Effector memory CD4-positive, alpha-beta T cell (primary cell): ENCODE data around the gene SMCO4.

ENCODE experiments used
- DNase-seq, 3 donors: peaks; one replicate each; pipeline ENCODE4 v3.0.0-alpha.2; 2020
- H3K27ac ChIP-seq: 2 replicates; pipeline ENCODE4 v1.7.0; 2013; ENCODE audit warnings: mild to moderate bottlenecking, low read length, moderate library complexity; ENCODE audit not compliant: insufficient read depth, poor library complexity, severe bottlenecking
- H3K27me3 ChIP-seq: replicated peaks from 2 replicates; pipeline ENCODE4 v1.7.0; 2013; ENCODE audit warnings: mild to moderate bottlenecking, low read length; ENCODE audit not compliant: insufficient read depth, control insufficient read depth, poor library complexity, severe bottlenecking
- H3K36me3 ChIP-seq: 2 replicates; pipeline ENCODE4 v1.7.0; 2013; ENCODE audit warnings: mild to moderate bottlenecking, low read length, moderate library complexity; ENCODE audit not compliant: control insufficient read depth, insufficient read depth
- H3K4me1 ChIP-seq: 2 replicates; pipeline ENCODE4 v1.7.0; 2013; ENCODE audit warnings: low read length, mild to moderate bottlenecking; ENCODE audit not compliant: control insufficient read depth, insufficient read depth, poor library complexity, severe bottlenecking
- H3K4me3 ChIP-seq: 2 replicates; pipeline ENCODE4 v1.7.0; 2013; ENCODE audit warnings: low read length, low read depth, mild to moderate bottlenecking; ENCODE audit not compliant: insufficient read depth, poor library complexity, severe bottlenecking
- H3K9me3 ChIP-seq: 2 replicates; pipeline ENCODE4 v1.7.0; 2013; ENCODE audit warnings: mild to moderate bottlenecking, low read length, moderate library complexity; ENCODE audit not compliant: control insufficient read depth

SMCO4 gene

GRCh38 chr11:93481696-93482095 is 61.5 kb downstream of the SMCO4 start:
- Histone ChIP-seq H3K4me1 (no peaks in the 10 kb centered on the region), H3K36me3 (no peaks in the 10 kb centered on the region), H3K4me3 (no peak overlapping the region), H3K9me3 (no peaks in the 10 kb centered on the region), H3K27ac (no peak overlapping the region), H3K27me3 (no peaks in the 10 kb centered on the region)
- no peak for DNase-seq

- no peaks in the 10 kb centered on the region for H3K4me1 ChIP-seq
These were observed 61.9 kb downstream of the SMCO4 start for GRCh38 chr11:93481279-93481678.

GRCh38 chr11:93480756-93481155 is 62.4 kb downstream of the SMCO4 start:
- Histone ChIP-seq H3K9me3 (no peaks in the 10 kb centered on the region), H3K36me3 (no peaks in the 10 kb centered on the region), H3K4me3 (no peak overlapping the region), H3K27ac (no peak overlapping the region), H3K4me1 (no peaks in the 10 kb centered on the region), H3K27me3 (no peaks in the 10 kb centered on the region)
- DNase-seq, result no peak

More at GRCh38 chr11:93481279-93481678, 61.9 kb downstream of the SMCO4 start:
- no peak for DNase-seq
- H3K4me3 ChIP-seq, result no peak overlapping the region
- no peak overlapping the region for H3K27ac ChIP-seq
- no peaks in the 10 kb centered on the region for H3K36me3 ChIP-seq
- H3K27me3 ChIP-seq, result no peaks in the 10 kb centered on the region
- no peaks in the 10 kb centered on the region for H3K9me3 ChIP-seq

- H3K9me3 ChIP-seq, result no peaks in the 10 kb centered on the region
- no peak overlapping the region for H3K4me3 ChIP-seq
- no peaks in the 10 kb centered on the region for H3K36me3 ChIP-seq
- no peaks in the 10 kb centered on the region for H3K27me3 ChIP-seq
- no peaks in the 10 kb centered on the region for H3K4me1 ChIP-seq
- DNase-seq, result no peak
- H3K27ac ChIP-seq, result no peak overlapping the region
These were observed 62.9 kb downstream of the SMCO4 start for GRCh38 chr11:93480256-93480655.

GRCh38 chr11:93478841-93479240 is 64.3 kb downstream of the SMCO4 start:
- H3K4me1 ChIP-seq, result no peaks in the 10 kb centered on the region
- no peaks in the 10 kb centered on the region for H3K27me3 ChIP-seq
- H3K27ac ChIP-seq, result no peak overlapping the region
- no peaks in the 10 kb centered on the region for H3K36me3 ChIP-seq
- DNase-seq, result no peak
- no peaks in the 10 kb centered on the region for H3K9me3 ChIP-seq
- H3K4me3 ChIP-seq, result no peak overlapping the region

- H3K36me3 ChIP-seq, result no peaks in the 10 kb centered on the region
- no peaks in the 10 kb centered on the region for H3K9me3 ChIP-seq
- DNase-seq, result no peak
- H3K27ac ChIP-seq, result no peak overlapping the region
- H3K4me3 ChIP-seq, result no peak overlapping the region
- H3K4me1 ChIP-seq, result no peaks in the 10 kb centered on the region
- no peaks in the 10 kb centered on the region for H3K27me3 ChIP-seq
These were observed 65.4 kb downstream of the SMCO4 start for GRCh38 chr11:93477684-93478234.

GRCh38 chr11:93476796-93477195 is 66.4 kb downstream of the SMCO4 start:
- H3K4me1 ChIP-seq, result no peaks in the 10 kb centered on the region
- no peaks in the 10 kb centered on the region for H3K36me3 ChIP-seq
- H3K27me3 ChIP-seq, result no peaks in the 10 kb centered on the region
- no peak for DNase-seq
- H3K4me3 ChIP-seq, result no peak overlapping the region
- H3K9me3 ChIP-seq, result no peaks in the 10 kb centered on the region
- no peak overlapping the region for H3K27ac ChIP-seq

GRCh38 chr11:93474123-93474522 is 69.1 kb downstream of the SMCO4 start:
- Histone ChIP-seq H3K36me3 (no peaks in the 10 kb centered on the region), H3K4me1 (no peaks in the 10 kb centered on the region)
- DNase-seq, result no peak

GRCh38 chr11:93468290-93468689 is 74.9 kb downstream of the SMCO4 start:
- DNase-seq, result no peak
- H3K4me3 ChIP-seq, result no peak overlapping the region
- no peak overlapping the region for H3K27ac ChIP-seq
- no peaks in the 10 kb centered on the region for H3K36me3 ChIP-seq
- no peaks in the 10 kb centered on the region for H3K27me3 ChIP-seq
- H3K4me1 ChIP-seq, result no peaks in the 10 kb centered on the region
- H3K9me3 ChIP-seq, result no peaks in the 10 kb centered on the region

More at GRCh38 chr11:93474123-93474522, 69.1 kb downstream of the SMCO4 start:
- Histone ChIP-seq H3K9me3 (no peaks in the 10 kb centered on the region), H3K27me3 (no peaks in the 10 kb centered on the region), H3K27ac (no peak overlapping the region), H3K4me3 (no peak overlapping the region)

GRCh38 chr11:93467054-93467453 is 76.1 kb downstream of the SMCO4 start:
- no peak overlapping the region for H3K4me3 ChIP-seq
- H3K4me1 ChIP-seq, result no peaks in the 10 kb centered on the region
- H3K27me3 ChIP-seq, result no peaks in the 10 kb centered on the region
- H3K9me3 ChIP-seq, result no peaks in the 10 kb centered on the region
- no peak overlapping the region for H3K27ac ChIP-seq
- no peaks in the 10 kb centered on the region for H3K36me3 ChIP-seq
- DNase-seq, result no peak
